GM12865 (cell line): Measurements from ENCODE around the gene DDX52.

Experiments used
- DNase-seq: peaks from one replicate; pipeline ENCODE4 v3.0.0; 2010; ENCODE audit warnings: low read depth
- H3K4me3 ChIP-seq: 2 replicates; pipeline ENCODE4 v1.5.1; 2011; ENCODE audit warnings: mild to moderate bottlenecking, low read depth, low read length, control low read depth
- CTCF ChIP-seq: IDR thresholded peaks from 2 replicates; pipeline ENCODE4 v1.5.1; 2011; ENCODE audit warnings: low read length, control low read depth, low read depth, inconsistent platforms; ENCODE audit not compliant: insufficient read depth; ENCODE audit errors: missing control alignments

Gene DDX52

GRCh38 chr17:37671028-37671823 lies 28.0 kb upstream of the DDX52 start:
- no peak for DNase-seq
- TF ChIP-seq CTCF, result no peak
- H3K4me3 ChIP-seq, result no peak overlapping the region

GRCh38 chr17:37667039-37667438 lies 23.8 kb upstream of the DDX52 start:
- no peak overlapping the region for H3K4me3 ChIP-seq
- TF ChIP-seq CTCF, result no peak
- no peak for DNase-seq

GRCh38 chr17:37664214-37664613 lies 21.0 kb upstream of the DDX52 start:
- H3K4me3 ChIP-seq, result no peak overlapping the region
- no peak for TF ChIP-seq CTCF
- no peak for DNase-seq

- H3K4me3 ChIP-seq, result no peak overlapping the region
- no peak for DNase-seq
- TF ChIP-seq CTCF, result no peak
Observed at GRCh38 chr17:37662353-37662752, 19.1 kb upstream of the DDX52 start.

- no peak for DNase-seq
- H3K4me3 ChIP-seq, result no peak overlapping the region
- TF ChIP-seq CTCF, result no peak
Observed at GRCh38 chr17:37661400-37662014, 18.3 kb upstream of the DDX52 start.

GRCh38 chr17:37659925-37660324 lies 16.7 kb upstream of the DDX52 start:
- no peak for TF ChIP-seq CTCF
- no peak overlapping the region for H3K4me3 ChIP-seq

More at GRCh38 chr17:37659925-37660324, 16.7 kb upstream of the DDX52 start:
- no peak for DNase-seq
